ENCODE measurements around the gene DNAJC7. TPM values are rescaled to one million over a fixed set of nuclear protein-coding genes. Genes with fewer than 3 reads are reported as not detected.

Gene DNAJC7
- total and polyA plus RNA-seq, 4 donors: 68.2 to 84.2 (median 74.3) TPM

- H3K9me3 ChIP-seq (ENCODE audit: control insufficient read depth, low read length): no peaks in the 10 kb centered on the region
- no peaks in the 10 kb centered on the region for H3K4me1 ChIP-seq (ENCODE audit: control insufficient read depth in 1 of 2, insufficient read depth in 2 of 2, low read length in 2 of 2)
- H3K36me3 ChIP-seq (ENCODE audit: control insufficient read depth in 1 of 2, insufficient read depth in 2 of 2, low read length in 1 of 2): no peaks in the 10 kb centered on the region
- no peaks in the 10 kb centered on the region for H3K27me3 ChIP-seq (ENCODE audit: control insufficient read depth in 1 of 2, insufficient read depth in 2 of 2, low read length in 1 of 2)
- DNase-seq (no peak), ATAC-seq (ENCODE audit: low FRiP score) (no peak)
- H3K27ac ChIP-seq (ENCODE audit: low read depth in 1 of 2, low read length in 2 of 2): no peak overlapping the region
- 1 to 4% methylated on average over 6 to 7 of the region's 7 CpGs for WGBS, 2 donors
- intact Hi-C loops (cut with DNase I): no loop called here
- peak overlapping the region; percentile 29 to 69 for H3K4me3 ChIP-seq (ENCODE audit: low read length in 2 of 2)
These were observed 32.7 kb upstream of the DNAJC7 start for GRCh38 chr17:42049834-42050392.

- H3K9me3 ChIP-seq (ENCODE audit: control insufficient read depth, low read length): no peaks in the 10 kb centered on the region
- intact Hi-C loops (cut with DNase I): no loop called here
These were observed 30.1 kb upstream of the DNAJC7 start for GRCh38 chr17:42047343-42047742.

DNA sequence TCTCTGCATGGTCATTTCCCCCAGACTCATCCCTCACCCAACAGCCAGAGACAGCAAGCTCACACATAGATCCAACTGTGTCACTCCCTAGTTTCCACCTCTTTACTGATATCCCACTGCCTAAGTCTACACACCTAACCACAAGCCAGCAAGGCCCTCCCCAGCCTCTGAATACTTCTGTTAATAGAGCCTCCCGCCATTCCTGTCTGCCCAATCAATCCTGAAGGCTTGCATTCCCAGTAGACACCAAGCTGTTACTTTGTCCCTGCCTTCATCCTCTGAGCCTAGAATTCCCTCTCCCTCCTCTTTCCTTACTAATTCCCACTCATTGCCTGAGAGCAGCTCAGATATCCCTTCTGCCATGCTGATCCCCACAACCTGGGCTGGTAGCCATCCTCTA, 28.5 kb upstream of the DNAJC7 start:
- 68 to 75% methylated on average over 1 of the region's 1 CpG for WGBS, 2 donors
- intact Hi-C loops (cut with DNase I): no loop called here
- no peaks in the 10 kb centered on the region for H3K9me3 ChIP-seq (ENCODE audit: control insufficient read depth, low read length)
- H3K36me3 ChIP-seq (ENCODE audit: control insufficient read depth in 1 of 2, insufficient read depth in 2 of 2, low read length in 1 of 2): no peaks in the 10 kb centered on the region
- no peak overlapping the region for H3K27ac ChIP-seq (ENCODE audit: low read depth in 1 of 2, low read length in 2 of 2)
- no peaks in the 10 kb centered on the region for H3K4me1 ChIP-seq (ENCODE audit: control insufficient read depth in 1 of 2, insufficient read depth in 2 of 2, low read length in 2 of 2)
- H3K27me3 ChIP-seq (ENCODE audit: control insufficient read depth in 1 of 2, insufficient read depth in 2 of 2, low read length in 1 of 2): no peaks in the 10 kb centered on the region
- ATAC-seq (ENCODE audit: low FRiP score) (no peak), DNase-seq (no peak)
- no peak overlapping the region for H3K4me3 ChIP-seq (ENCODE audit: low read length in 2 of 2)

More at GRCh38 chr17:42047343-42047742, 30.1 kb upstream of the DNAJC7 start:
- Histone ChIP-seq H3K27me3 (ENCODE audit: control insufficient read depth in 1 of 2, insufficient read depth in 2 of 2, low read length in 1 of 2) (no peaks in the 10 kb centered on the region), H3K27ac (ENCODE audit: low read depth in 1 of 2, low read length in 2 of 2) (no peak overlapping the region), H3K36me3 (ENCODE audit: control insufficient read depth in 1 of 2, insufficient read depth in 2 of 2, low read length in 1 of 2) (no peaks in the 10 kb centered on the region), H3K4me1 (ENCODE audit: control insufficient read depth in 1 of 2, insufficient read depth in 2 of 2, low read length in 2 of 2) (no peaks in the 10 kb centered on the region), H3K4me3 (ENCODE audit: low read length in 2 of 2) (no peak overlapping the region)
- 86 to 87% methylated on average over 12 of the region's 12 CpGs for WGBS, 2 donors
- ATAC-seq (ENCODE audit: low FRiP score): no peak
- no peak for DNase-seq

GRCh38 chr17:42042598-42043319, 25.5 kb upstream of the DNAJC7 start:
- WGBS, 2 donors: 92 to 93% methylated on average over 19 to 20 of the region's 20 CpGs
- no peaks in the 10 kb centered on the region for H3K9me3 ChIP-seq (ENCODE audit: control insufficient read depth, low read length)
- intact Hi-C loops (cut with DNase I): no loop called here
- no peak overlapping the region for H3K27ac ChIP-seq (ENCODE audit: low read depth in 1 of 2, low read length in 2 of 2)
- ATAC-seq (ENCODE audit: low FRiP score): no peak
- H3K36me3 ChIP-seq (ENCODE audit: control insufficient read depth in 1 of 2, insufficient read depth in 2 of 2, low read length in 1 of 2): no peaks in the 10 kb centered on the region
- H3K4me3 ChIP-seq (ENCODE audit: low read length in 2 of 2): no peak overlapping the region
- DNase-seq: no peak
- no peaks in the 10 kb centered on the region for H3K4me1 ChIP-seq (ENCODE audit: control insufficient read depth in 1 of 2, insufficient read depth in 2 of 2, low read length in 2 of 2)
- no peaks in the 10 kb centered on the region for H3K27me3 ChIP-seq (ENCODE audit: control insufficient read depth in 1 of 2, insufficient read depth in 2 of 2, low read length in 1 of 2)

GRCh38 chr17:42041619-42042018, 24.4 kb upstream of the DNAJC7 start:
- no peaks in the 10 kb centered on the region for H3K9me3 ChIP-seq (ENCODE audit: control insufficient read depth, low read length)
- H3K36me3 ChIP-seq (ENCODE audit: control insufficient read depth in 1 of 2, insufficient read depth in 2 of 2, low read length in 1 of 2): no peaks in the 10 kb centered on the region
- DNase-seq (no peak), ATAC-seq (ENCODE audit: low FRiP score) (no peak)
- intact Hi-C loops (cut with DNase I): no loop called here
- no peak overlapping the region for H3K27ac ChIP-seq (ENCODE audit: low read depth in 1 of 2, low read length in 2 of 2)
- no peaks in the 10 kb centered on the region for H3K4me1 ChIP-seq (ENCODE audit: control insufficient read depth in 1 of 2, insufficient read depth in 2 of 2, low read length in 2 of 2)
- H3K27me3 ChIP-seq (ENCODE audit: control insufficient read depth in 1 of 2, insufficient read depth in 2 of 2, low read length in 1 of 2): no peaks in the 10 kb centered on the region
- H3K4me3 ChIP-seq (ENCODE audit: low read length in 2 of 2): no peak overlapping the region

DNA sequence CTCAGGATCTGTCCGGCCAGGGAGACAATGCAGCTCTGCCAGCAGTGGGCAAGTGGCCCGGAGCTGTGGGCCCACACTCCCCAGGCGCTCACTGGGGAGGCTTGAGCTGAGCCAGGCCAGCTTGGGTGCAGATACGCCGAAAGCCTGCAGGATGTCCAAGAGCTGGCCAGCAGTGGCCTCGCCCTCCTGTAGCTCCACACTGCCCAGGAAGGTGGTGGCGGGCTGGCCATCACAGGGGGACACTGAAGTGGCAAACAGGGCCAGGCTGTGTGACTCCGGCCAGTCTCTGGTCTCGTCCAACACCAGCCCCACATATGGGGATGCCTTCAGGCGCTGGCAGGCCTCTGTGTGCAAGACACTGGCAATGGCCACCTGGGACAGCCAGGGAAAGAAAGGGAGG, 23.6 kb upstream of the DNAJC7 start:
- intact Hi-C loops (cut with DNase I): no loop called here
- ATAC-seq (ENCODE audit: low FRiP score) (no peak), DNase-seq (no peak)
- Histone ChIP-seq H3K9me3 (ENCODE audit: control insufficient read depth, low read length) (no peaks in the 10 kb centered on the region), H3K36me3 (ENCODE audit: control insufficient read depth in 1 of 2, insufficient read depth in 2 of 2, low read length in 1 of 2) (no peaks in the 10 kb centered on the region), H3K27ac (ENCODE audit: low read depth in 1 of 2, low read length in 2 of 2) (no peak overlapping the region), H3K27me3 (ENCODE audit: control insufficient read depth in 1 of 2, insufficient read depth in 2 of 2, low read length in 1 of 2) (no peaks in the 10 kb centered on the region), H3K4me3 (ENCODE audit: low read length in 2 of 2) (no peak overlapping the region), H3K4me1 (ENCODE audit: control insufficient read depth in 1 of 2, insufficient read depth in 2 of 2, low read length in 2 of 2) (no peaks in the 10 kb centered on the region)
- WGBS, 2 donors: 94% methylated on average over 10 of the region's 10 CpGs

DNA sequence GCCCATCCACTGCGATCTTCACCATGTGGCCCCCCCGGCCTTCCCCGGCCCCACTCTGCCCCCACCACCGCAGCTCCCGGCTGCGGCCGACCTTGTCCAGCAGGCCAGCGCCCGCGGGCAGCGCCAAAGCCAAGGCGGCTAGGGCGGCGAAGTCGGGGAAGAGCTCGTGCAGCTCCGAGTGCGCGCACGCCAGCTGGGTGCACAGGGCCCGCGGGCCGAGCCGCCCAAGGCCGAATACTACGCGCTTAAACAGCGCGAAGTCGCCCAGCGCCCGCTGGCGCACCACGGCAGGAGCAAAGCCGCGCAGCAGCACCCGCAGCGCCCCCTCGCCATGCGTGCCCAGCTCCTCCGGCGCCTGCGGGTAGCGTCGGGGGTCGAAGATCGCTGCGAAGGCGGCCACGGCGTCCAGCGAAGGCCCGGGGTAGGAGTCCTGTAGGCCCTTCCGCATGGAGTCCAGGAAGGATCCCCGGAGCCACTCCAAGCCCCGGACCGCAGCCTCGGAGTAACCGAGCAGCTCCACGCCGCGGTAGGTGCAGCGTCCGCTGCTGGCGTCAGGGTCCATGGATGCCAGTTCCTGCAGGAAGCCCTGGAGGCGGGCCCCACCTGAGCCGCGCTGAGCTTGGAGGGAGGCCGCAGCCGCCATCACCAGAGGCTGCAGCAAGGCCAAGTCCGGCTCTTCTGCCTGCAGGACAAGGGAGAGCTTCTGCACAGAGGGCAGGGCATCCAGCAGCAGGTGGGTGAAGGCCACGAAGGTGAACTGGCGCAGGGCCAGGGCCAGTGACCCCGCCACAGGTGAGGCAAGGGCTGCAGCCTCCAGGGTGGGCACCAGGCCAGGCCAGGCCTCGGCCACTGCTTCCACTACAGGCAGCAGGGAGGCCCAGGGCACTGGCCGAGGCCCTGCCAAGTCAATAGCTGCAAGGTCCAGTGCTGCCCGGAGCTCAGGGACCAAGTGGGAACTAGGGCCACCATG, 22.8 kb upstream of the DNAJC7 start:
- H3K27ac ChIP-seq (ENCODE audit: low read depth in 1 of 2, low read length in 2 of 2): no peak overlapping the region
- no peaks in the 10 kb centered on the region for H3K4me1 ChIP-seq (ENCODE audit: control insufficient read depth in 1 of 2, insufficient read depth in 2 of 2, low read length in 2 of 2)
- H3K9me3 ChIP-seq (ENCODE audit: control insufficient read depth, low read length): no peaks in the 10 kb centered on the region
- no peak overlapping the region for H3K4me3 ChIP-seq (ENCODE audit: low read length in 2 of 2)
- intact Hi-C loops (cut with DNase I): no loop called here
- no peak for ATAC-seq (ENCODE audit: low FRiP score)
- no peaks in the 10 kb centered on the region for H3K36me3 ChIP-seq (ENCODE audit: control insufficient read depth in 1 of 2, insufficient read depth in 2 of 2, low read length in 1 of 2)
- 30 to 36% methylated on average over 74 to 77 of the region's 77 CpGs for WGBS, 2 donors
- no peaks in the 10 kb centered on the region for H3K27me3 ChIP-seq (ENCODE audit: control insufficient read depth in 1 of 2, insufficient read depth in 2 of 2, low read length in 1 of 2)
- no peak for DNase-seq

DNA sequence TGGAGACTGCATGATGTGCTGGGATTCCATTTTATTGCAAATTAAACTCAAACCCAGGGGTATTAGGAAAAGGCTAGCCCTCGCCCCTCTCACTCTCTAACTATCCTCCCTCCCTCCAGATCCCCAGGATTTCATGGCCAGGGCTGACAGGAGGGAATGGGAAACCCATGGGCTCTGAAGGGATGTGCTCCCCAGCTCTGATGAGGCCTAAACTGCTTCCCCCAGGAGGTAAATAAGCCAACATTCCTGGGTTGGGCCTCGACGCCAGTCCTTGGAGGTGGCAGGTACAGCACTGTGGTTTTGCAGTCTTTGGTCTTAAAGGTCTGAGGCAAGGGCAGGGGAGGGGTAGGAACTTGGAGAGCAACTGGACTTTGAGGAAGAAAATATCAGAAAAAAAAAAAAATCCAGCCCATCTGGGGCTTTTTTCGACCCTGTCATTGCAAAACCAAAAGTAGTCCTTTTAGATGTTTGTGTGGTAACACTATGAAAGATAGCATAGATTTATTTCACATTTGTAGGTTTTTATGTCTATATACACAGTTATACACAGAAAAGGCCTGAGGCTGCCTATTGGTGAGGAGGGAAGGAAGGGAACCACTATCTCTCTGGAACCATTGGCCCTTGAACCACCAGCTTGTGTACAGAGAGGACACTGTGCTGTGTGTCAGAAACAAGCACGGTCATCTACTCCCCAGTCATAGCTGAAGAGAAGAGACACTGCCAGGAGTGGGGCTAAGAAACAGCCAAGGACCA, 21.2 kb upstream of the DNAJC7 start:
- no peaks in the 10 kb centered on the region for H3K27me3 ChIP-seq (ENCODE audit: control insufficient read depth in 1 of 2, insufficient read depth in 2 of 2, low read length in 1 of 2)
- DNase-seq (no peak), ATAC-seq (ENCODE audit: low FRiP score) (no peak)
- H3K4me3 ChIP-seq (ENCODE audit: low read length in 2 of 2): no peak overlapping the region
- no peak overlapping the region for H3K27ac ChIP-seq (ENCODE audit: low read depth in 1 of 2, low read length in 2 of 2)
- no peaks in the 10 kb centered on the region for H3K9me3 ChIP-seq (ENCODE audit: control insufficient read depth, low read length)
- intact Hi-C loops (cut with DNase I): no loop called here
- 88 to 89% methylated on average over 5 of the region's 5 CpGs for WGBS, 2 donors
- H3K36me3 ChIP-seq (ENCODE audit: control insufficient read depth in 1 of 2, insufficient read depth in 2 of 2, low read length in 1 of 2): no peaks in the 10 kb centered on the region
- no peaks in the 10 kb centered on the region for H3K4me1 ChIP-seq (ENCODE audit: control insufficient read depth in 1 of 2, insufficient read depth in 2 of 2, low read length in 2 of 2)

Data from aorta (tissue), 5 donors.